ENCODE data around the gene MSANTD7. TPM values are rescaled to one million over a fixed set of nuclear protein-coding genes. Genes with fewer than 3 reads are reported as not detected.
"Not testable (repeated sequence)": the region's sequence is repeated elsewhere in the genome, so short reads cannot be mapped to it uniquely, and the experiment has no call there.

Gene MSANTD7
- total and polyA plus RNA-seq, 8 donors: 2.1 to 6.4 (median 5.0) TPM

GRCh38 chr10:14859043-14859442 is 20.9 kb downstream of the MSANTD7 start:
- H3K9me3 ChIP-seq: no peaks in the 10 kb centered on the region
- no peak overlapping the region for H3K4me3 ChIP-seq
- no peaks in the 10 kb centered on the region for H3K27me3 ChIP-seq
- FAIRE-seq (no peak), ATAC-seq (peak; percentile 57 to 89 (median 73)), DNase-seq (peak in 2 of 6 donors; percentile 21 to 48)
- H3K36me3 ChIP-seq: no peaks in the 10 kb centered on the region
- H3K4me1 ChIP-seq: peaks cover 0 to 25% (median 8%) of the 10 kb centered on the region in 3 donors
- WGBS, 2 donors: 37 to 47% methylated on average over 5 of the region's 5 CpGs
- TF ChIP-seq CTCF (IDR thresholded peaks at IDR 0.05): no peak
- intact Hi-C loops (cut with DNase I): no loop called here
- peak overlapping the region in 1 of 4 donors; percentile 56 for H3K27ac ChIP-seq

- Histone ChIP-seq H3K27me3 (no peaks in the 10 kb centered on the region), H3K4me1 (peaks cover 0 to 25% (median 8%) of the 10 kb centered on the region in 3 donors), H3K4me3 (no peak overlapping the region), H3K36me3 (no peaks in the 10 kb centered on the region), H3K27ac (peak overlapping the region in 2 of 4 donors; percentile 45 to 56), H3K9me3 (no peaks in the 10 kb centered on the region)
- FAIRE-seq (peak; percentile 29), ATAC-seq (peak in 3 of 4 donors; percentile 33 to 72 (median 45)), DNase-seq (no peak)
- intact Hi-C loops (cut with DNase I): no loop called here
- no peak for TF ChIP-seq CTCF (IDR thresholded peaks at IDR 0.05)
Measured at GRCh38 chr10:14859775-14860174, 21.7 kb downstream of the MSANTD7 start.

GRCh38 chr10:14860791-14861190 is 22.7 kb downstream of the MSANTD7 start:
- no peaks in the 10 kb centered on the region for H3K27me3 ChIP-seq
- H3K27ac ChIP-seq: peak overlapping the region in 2 of 4 donors; percentile 45 to 56
- no peak for FAIRE-seq
- H3K9me3 ChIP-seq: no peaks in the 10 kb centered on the region
- WGBS, 2 donors: 65 to 76% methylated on average over 1 of the region's 1 CpG
- H3K4me3 ChIP-seq: no peak overlapping the region
- H3K36me3 ChIP-seq: no peaks in the 10 kb centered on the region
- no peak for TF ChIP-seq CTCF (IDR thresholded peaks at IDR 0.05)
- H3K4me1 ChIP-seq: peaks cover 0 to 25% (median 8%) of the 10 kb centered on the region in 3 donors
- ATAC-seq: peak; percentile 35 to 70 (median 58)
- intact Hi-C loops (cut with DNase I): no loop called here
- DNase-seq: peak in 1 of 6 donors; percentile 46

- 96 to 99% methylated on average over 6 of the region's 6 CpGs for WGBS, 2 donors
- DNase-seq; H3K4me3 ChIP-seq; H3K27ac ChIP-seq; H3K36me3 ChIP-seq; FAIRE-seq; intact Hi-C loops (cut with DNase I); H3K9me3 ChIP-seq; ATAC-seq; H3K27me3 ChIP-seq: not testable (repeated sequence)
- peaks cover 0 to 15% (median 8%) of the 10 kb centered on the region in 3 donors for H3K4me1 ChIP-seq
Measured at GRCh38 chr10:14864466-14864865, 26.4 kb downstream of the MSANTD7 start.

GRCh38 chr10:14864871-14865270 is 26.8 kb downstream of the MSANTD7 start:
- H3K4me1 ChIP-seq: peaks cover 0 to 11% (median 4%) of the 10 kb centered on the region in 3 donors
- ATAC-seq; H3K4me3 ChIP-seq; intact Hi-C loops (cut with DNase I); DNase-seq; H3K27ac ChIP-seq; H3K36me3 ChIP-seq; H3K9me3 ChIP-seq; FAIRE-seq; H3K27me3 ChIP-seq: not testable (repeated sequence)
- 98% methylated on average over 3 of the region's 3 CpGs for WGBS, 2 donors

GRCh38 chr10:14873090-14873760 is 35.1 kb downstream of the MSANTD7 start:
- no peak for ATAC-seq
- FAIRE-seq: no peak
- intact Hi-C loops (cut with DNase I): no loop called here
- no peak overlapping the region for H3K4me3 ChIP-seq
- DNase-seq: no peak
- WGBS, 2 donors: 77 to 89% methylated on average over 2 of the region's 2 CpGs
- no peak for TF ChIP-seq CTCF (IDR thresholded peaks at IDR 0.05)
- H3K27ac ChIP-seq: no peak overlapping the region
- peaks cover 0 to 8% (median 0%) of the 10 kb centered on the region in 3 donors for H3K36me3 ChIP-seq
- H3K4me1 ChIP-seq: no peaks in the 10 kb centered on the region
- no peaks in the 10 kb centered on the region for H3K9me3 ChIP-seq
- no peaks in the 10 kb centered on the region for H3K27me3 ChIP-seq
